A549 (cell line): ENCODE data around the gene HOXD8. TPM values are rescaled to one million over a fixed set of nuclear protein-coding genes. Genes with fewer than 3 reads are reported as not detected.
A peak's percentile ranks its signal among the peaks of the same experiment; 100 is the strongest.

ENCODE experiments used
- ATAC-seq, 2 experiments: fragments of 200-7000 bp in 1 of 2; fragments of >200 bp in 1 of 2; cut with Nextera tagmentation in 1 of 2; cut with Tn5 transposase in 1 of 2; 3 replicates each; pipeline versions ENCODE4 v1.8.0 to v1.9.1; 2018 to 2020; ENCODE audit warnings: mild to moderate bottlenecking in 1 of 2, moderate library complexity in 1 of 2
- CTCF ChIA-PET: fragments of 300-600 bp; sonication (Branson Sonifier 250); formaldehyde crosslinking; extraction: SDS; loops from one replicate; lab custom pipeline; 2021; ENCODE audit warnings: antibody characterized with exemption, inconsistent platforms; lab: Yijun Ruan, JAX
- POLR2A ChIA-PET: fragments of 350-600 bp; formaldehyde crosslinking; extraction: SDS; loops from one replicate; lab custom pipeline; 2021; ENCODE audit warnings: antibody characterized with exemption, inconsistent platforms; lab: Yijun Ruan, JAX
- DNase-seq, 2 experiments: peaks; one replicate each; pipeline versions ENCODE4 v3.0.0 to v3.0.0-alpha.2; 2011 to 2016; ENCODE audit warnings: low read depth in 1 of 2, low spot score in 1 of 2
- FAIRE-seq: peaks from 2 replicates; lab custom pipeline; 2011; peaks lifted over from hg19 to GRCh38; lab: Jason Lieb, UNC
- H3K27ac ChIP-seq, 2 experiments: fragments of >200 bp; sonication (Bioruptor Twin); formaldehyde crosslinking; 3 replicates each; pipeline ENCODE4 v1.5.1; 2016 to 2017
- H3K4me1 ChIP-seq: fragments of >200 bp; sonication (Bioruptor Twin); formaldehyde crosslinking; 3 replicates; pipeline ENCODE4 v1.6.1; 2016
- H3K4me2 ChIP-seq: fragments of >200 bp; sonication (Bioruptor Twin); formaldehyde crosslinking; 3 replicates; pipeline ENCODE4 v1.6.1; 2016
- H3K4me3 ChIP-seq: fragments of >200 bp; sonication (Bioruptor Twin); formaldehyde crosslinking; 3 replicates; pipeline ENCODE4 v1.5.1; 2016
- H3K9me3 ChIP-seq: fragments of >200 bp; sonication (Bioruptor Twin); formaldehyde crosslinking; 3 replicates; pipeline ENCODE4 v1.6.1; 2016
- BHLHE40 ChIP-seq: IDR thresholded peaks from 2 replicates; pipeline ENCODE4 v1.6.1; 2012; ENCODE audit warnings: low read depth, low read length, inconsistent platforms
- CEBPB ChIP-seq, 2 experiments: fragments of >200 bp in 1 of 2; sonication (Bioruptor Twin) in 1 of 2; formaldehyde crosslinking in 1 of 2; IDR thresholded peaks; 2 replicates each; pipeline ENCODE4 v1.6.1; 2012 to 2016
- CHD4 ChIP-seq: fragments of 200-600 bp; sonication (generic); IDR thresholded peaks from 2 replicates; pipeline ENCODE4 v1.6.1; 2016; ENCODE audit warnings: antibody characterized with exemption, mild to moderate bottlenecking, borderline replicate concordance
- EHF ChIP-seq: fragments of 250-450 bp; sonication (Bioruptor Pico); IDR thresholded peaks from 2 replicates; pipeline ENCODE4 v1.5.0; 2020; ENCODE audit warnings: mild to moderate bottlenecking
- EHMT2 ChIP-seq: fragments of 200-600 bp; sonication (generic); IDR thresholded peaks from 2 replicates; pipeline ENCODE4 v1.6.1; 2016; ENCODE audit warnings: antibody characterized with exemption, low read depth, mild to moderate bottlenecking, moderate library complexity
- EP300 ChIP-seq, 2 experiments: fragments of >200 bp; sonication (Bioruptor Twin); formaldehyde crosslinking; IDR thresholded peaks; 2 replicates in 1 of 2; 3 replicates in 1 of 2; pipeline ENCODE4 v1.6.1; 2016 to 2017
- ESRRA ChIP-seq: fragments of 150-350 bp; IDR thresholded peaks from 2 replicates; pipeline ENCODE4 v1.6.1; 2014; ENCODE audit warnings: mild to moderate bottlenecking, low read length, borderline replicate concordance
- FOXS1 ChIP-seq: fragments of 250-450 bp; sonication (Bioruptor Pico); IDR thresholded peaks from 2 replicates; pipeline ENCODE4 v1.5.0; 2020; ENCODE audit warnings: mild to moderate bottlenecking, moderate library complexity
- HOXB13 ChIP-seq: fragments of 250-450 bp; sonication (Bioruptor Pico); IDR thresholded peaks from 2 replicates; pipeline ENCODE4 v1.5.0; 2020; ENCODE audit warnings: low read depth, mild to moderate bottlenecking, moderate library complexity
- JUNB ChIP-seq: fragments of >200 bp; sonication (Bioruptor Twin); formaldehyde crosslinking; IDR thresholded peaks from 2 replicates; pipeline ENCODE4 v1.6.1; 2016
- ZC3H11A ChIP-seq: fragments of 450-650 bp; IDR thresholded peaks from 2 replicates; pipeline ENCODE4 v1.6.1; 2014; ENCODE audit warnings: antibody characterized with exemption, mild to moderate bottlenecking
- ZSCAN20 ChIP-seq: fragments of 250-450 bp; sonication (Bioruptor Pico); IDR thresholded peaks from 2 replicates; pipeline ENCODE4 v1.8.0; 2022; ENCODE audit warnings: mild to moderate bottlenecking, moderate library complexity
- WGBS: methylation state at CpG from one replicate; pipeline ENCODE4 v1.1.6; 2017; ENCODE audit errors: missing lambda C conversion rate; 5-methylcytosine and 5-hydroxymethylcytosine counted together
- polyA plus RNA-seq, 4 experiments: library from polyadenylated mRNA; depleted of rRNA in 3 of 4; stranded (reverse); fragments of >200 nt; fragmentation: RNase III in 1 of 4; extraction: RNeasy Plus Mini Kit Qiagen cat#74134 plus additional on column Dnase treatment in 1 of 4; gene quantifications; 2 replicates in 3 of 4; 3 replicates in 1 of 4; pipeline ENCODE4 v1.2.3, GENCODE V29; 2011 to 2017
- TF ChIP-seq, protein P1 (sequence below): IDR thresholded peaks from 2 replicates; pipeline ENCODE4 v1.6.1; 2012
- TF ChIP-seq, protein P2 (sequence below): fragments of 150-350 bp; IDR thresholded peaks from 2 replicates; pipeline ENCODE4 v1.6.1; 2014; ENCODE audit warnings: low read depth, mild to moderate bottlenecking, low read length
- TF ChIP-seq, protein P3 (sequence below): fragments of 250-450 bp; sonication (Bioruptor Pico); IDR thresholded peaks from 2 replicates; pipeline ENCODE4 v1.5.0; 2021; ENCODE audit warnings: mild to moderate bottlenecking, moderate library complexity, borderline replicate concordance

Gene HOXD8
- polyA plus RNA-seq, 2 of the 4 experiments (the other 2 are of a cell fraction) = 3.8 to 8.5 TPM

DNA sequence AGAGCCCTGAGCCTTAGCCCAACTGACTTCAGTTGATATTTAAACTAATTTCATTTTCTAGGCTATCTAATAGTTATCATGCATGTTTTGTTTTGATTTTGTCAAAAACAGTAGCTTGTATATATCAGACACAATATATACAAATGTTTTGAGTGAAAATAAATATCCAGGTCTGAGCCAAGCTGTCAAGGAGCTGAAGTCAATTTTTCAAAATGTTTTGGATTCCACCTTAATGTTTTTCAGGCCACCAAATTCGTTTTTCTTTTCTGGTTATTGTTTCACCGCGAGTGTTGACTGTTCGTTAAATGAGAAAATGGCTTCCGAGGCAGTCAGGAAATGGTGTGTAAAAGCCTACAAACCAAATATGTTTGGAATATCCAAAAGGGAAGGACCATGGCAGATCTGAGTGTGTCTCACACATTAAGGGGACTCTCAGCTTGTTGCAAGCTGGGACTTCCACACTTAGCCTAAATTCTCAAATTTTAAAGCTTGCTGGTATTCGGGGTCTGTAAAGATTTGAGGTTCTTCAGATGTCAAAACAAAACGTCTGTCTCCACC lies 27.1 kb upstream of the HOXD8 start:
- Histone ChIP-seq H3K27ac (no peak overlapping the region), H3K4me1 (peaks cover 29% of the 10 kb centered on the region), H3K4me3 (no peak overlapping the region)
- WGBS = 75% methylated on average over 7 of the region's 7 CpGs
- no peak for ATAC-seq
- TF ChIP-seq JUNB (no peak), CEBPB (IDR thresholded peaks at IDR 0.05) (no peak), FOXS1 (CRISPR knock-in tag) (no peak), HOXB13 (CRISPR knock-in tag) (no peak), EHF (CRISPR knock-in tag) (no peak)
- TF ChIP-seq, protein P1, sequence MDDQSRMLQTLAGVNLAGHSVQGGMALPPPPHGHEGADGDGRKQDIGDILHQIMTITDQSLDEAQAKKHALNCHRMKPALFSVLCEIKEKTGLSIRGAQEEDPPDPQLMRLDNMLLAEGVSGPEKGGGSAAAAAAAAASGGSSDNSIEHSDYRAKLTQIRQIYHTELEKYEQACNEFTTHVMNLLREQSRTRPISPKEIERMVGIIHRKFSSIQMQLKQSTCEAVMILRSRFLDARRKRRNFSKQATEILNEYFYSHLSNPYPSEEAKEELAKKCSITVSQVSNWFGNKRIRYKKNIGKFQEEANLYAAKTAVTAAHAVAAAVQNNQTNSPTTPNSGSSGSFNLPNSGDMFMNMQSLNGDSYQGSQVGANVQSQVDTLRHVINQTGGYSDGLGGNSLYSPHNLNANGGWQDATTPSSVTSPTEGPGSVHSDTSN = no peak
- TF ChIP-seq, all 56 proteins: peak for 0
- ChIA-PET POLR2A (no interaction called here), CTCF (interaction anchor here (1.3 to 2.6 kb wide), 4 partner anchors 9 to 550 kb away, joined by 3 to 17 read pairs (median 8); no protein-coding TSS in a partner anchor)
- DNase-seq (no peak), FAIRE-seq (no peak)
- Histone ChIP-seq H3K4me2 (no peak overlapping the region), H3K9me3 (no peaks in the 10 kb centered on the region)

DNA sequence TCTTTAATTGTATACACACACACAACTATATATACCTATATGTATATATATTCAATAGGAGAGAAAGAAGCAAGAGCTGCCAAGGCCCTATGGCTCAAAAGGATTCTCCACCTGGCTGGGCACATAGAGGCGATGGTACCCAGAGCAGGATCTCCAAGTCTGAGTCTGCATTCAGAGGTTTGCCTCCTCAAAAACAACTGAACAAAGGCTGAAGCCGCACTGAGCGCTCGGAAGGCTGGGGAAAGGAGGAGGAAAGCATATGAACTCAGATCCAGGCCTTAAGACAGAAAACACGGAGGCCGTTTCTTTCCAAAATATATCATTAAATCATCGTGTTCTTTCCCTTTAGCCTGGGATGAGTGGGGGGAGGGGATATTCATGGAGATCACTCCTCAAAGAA lies 26.3 kb upstream of the HOXD8 start:
- no peak for TF ChIP-seq ZSCAN20
- TF ChIP-seq, protein P2, sequence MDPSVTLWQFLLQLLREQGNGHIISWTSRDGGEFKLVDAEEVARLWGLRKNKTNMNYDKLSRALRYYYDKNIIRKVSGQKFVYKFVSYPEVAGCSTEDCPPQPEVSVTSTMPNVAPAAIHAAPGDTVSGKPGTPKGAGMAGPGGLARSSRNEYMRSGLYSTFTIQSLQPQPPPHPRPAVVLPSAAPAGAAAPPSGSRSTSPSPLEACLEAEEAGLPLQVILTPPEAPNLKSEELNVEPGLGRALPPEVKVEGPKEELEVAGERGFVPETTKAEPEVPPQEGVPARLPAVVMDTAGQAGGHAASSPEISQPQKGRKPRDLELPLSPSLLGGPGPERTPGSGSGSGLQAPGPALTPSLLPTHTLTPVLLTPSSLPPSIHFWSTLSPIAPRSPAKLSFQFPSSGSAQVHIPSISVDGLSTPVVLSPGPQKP = no peak
- TF ChIP-seq BHLHE40 = no peak
- TF ChIP-seq EHMT2 = no peak
- TF ChIP-seq ESRRA = no peak
- TF ChIP-seq, protein P3, sequence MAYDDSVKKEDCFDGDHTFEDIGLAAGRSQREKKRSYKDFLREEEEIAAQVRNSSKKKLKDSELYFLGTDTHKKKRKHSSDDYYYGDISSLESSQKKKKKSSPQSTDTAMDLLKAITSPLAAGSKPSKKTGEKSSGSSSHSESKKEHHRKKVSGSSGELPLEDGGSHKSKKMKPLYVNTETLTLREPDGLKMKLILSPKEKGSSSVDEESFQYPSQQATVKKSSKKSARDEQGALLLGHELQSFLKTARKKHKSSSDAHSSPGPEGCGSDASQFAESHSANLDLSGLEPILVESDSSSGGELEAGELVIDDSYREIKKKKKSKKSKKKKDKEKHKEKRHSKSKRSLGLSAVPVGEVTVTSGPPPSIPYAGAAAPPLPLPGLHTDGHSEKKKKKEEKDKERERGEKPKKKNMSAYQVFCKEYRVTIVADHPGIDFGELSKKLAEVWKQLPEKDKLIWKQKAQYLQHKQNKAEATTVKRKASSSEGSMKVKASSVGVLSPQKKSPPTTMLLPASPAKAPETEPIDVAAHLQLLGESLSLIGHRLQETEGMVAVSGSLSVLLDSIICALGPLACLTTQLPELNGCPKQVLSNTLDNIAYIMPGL (CRISPR knock-in tag) = no peak
- no peak for TF ChIP-seq CHD4
- no peak for FAIRE-seq

DNA sequence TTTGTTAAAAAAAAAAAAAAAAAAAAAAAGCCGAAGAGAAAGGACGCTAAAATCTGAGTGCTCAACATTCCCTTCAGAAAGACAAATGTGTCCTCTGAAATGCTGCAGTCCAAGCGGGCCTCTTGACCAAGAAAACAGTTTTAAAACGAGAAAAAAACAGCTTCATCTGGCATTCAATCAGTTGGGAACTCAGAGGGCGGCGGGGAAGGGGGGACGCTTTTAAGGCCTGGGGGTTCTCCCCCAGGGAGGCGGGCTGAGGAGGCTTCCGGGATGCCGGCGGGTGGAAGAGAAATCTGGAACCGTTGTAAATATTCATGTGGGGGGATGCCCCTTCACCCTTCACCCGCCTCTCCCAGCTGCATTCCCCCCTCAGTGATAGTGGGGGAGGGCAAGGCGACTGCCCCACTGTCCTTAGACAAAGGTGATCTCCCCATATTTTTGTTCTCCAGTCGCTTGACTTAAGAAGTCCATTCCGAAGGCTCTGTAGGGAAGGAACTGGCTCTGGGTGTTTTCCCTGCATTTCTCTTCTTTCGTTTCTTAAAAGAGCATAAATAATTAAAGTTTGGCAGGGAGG lies 25.7 kb upstream of the HOXD8 start:
- WGBS = 62% methylated on average over 17 of the region's 17 CpGs
- peaks cover 30% of the 10 kb centered on the region for H3K4me1 ChIP-seq
- TF ChIP-seq EP300 (IDR thresholded peaks at IDR 0.05) (0 out of 5 replicates have a peak, but pooled peaks of 1 of the 2 experiments have one; percentile 27), ZC3H11A (no peak)
- peak overlapping the region; percentile 97 for H3K4me2 ChIP-seq
- CTCF ChIA-PET = interaction anchor here (0.8 to 2.3 kb wide), 12 partner anchors 8 to 736 kb away, joined by 3 to 9 read pairs (median 4); partner anchors contain the start of gene HOXD13
- H3K4me3 ChIP-seq = peak overlapping the region; percentile 56
- FAIRE-seq (no peak), ATAC-seq (no peak; a peak in 1 of 6 replicates), DNase-seq (no peak)
- POLR2A ChIA-PET = interaction anchor here (0.6 to 1.2 kb wide), 4 partner anchors 102 to 1161 kb away, joined by 3 to 5 read pairs (median 3); partner anchors contain the start of genes LNPK, MTX2 and NFE2L2
- H3K27ac ChIP-seq = peak overlapping the region; percentile 21 to 90; a peak in 4 of 6 replicates
- H3K9me3 ChIP-seq = no peaks in the 10 kb centered on the region

More for the DNA sequence above, 26.3 kb upstream of the HOXD8 start:
- no peak for ATAC-seq
- H3K4me1 ChIP-seq = peaks cover 30% of the 10 kb centered on the region
- no peaks in the 10 kb centered on the region for H3K9me3 ChIP-seq
- ChIA-PET CTCF (interaction anchor here (1.1 to 2.6 kb wide), 6 partner anchors 8 to 736 kb away, joined by 4 to 17 read pairs (median 8); partner anchors contain the start of gene HOXD13), POLR2A (no interaction called here)
- 91% methylated on average over 7 of the region's 7 CpGs for WGBS
- H3K4me2 ChIP-seq = no peak overlapping the region
- no peak for DNase-seq
- no peak overlapping the region for H3K4me3 ChIP-seq
- H3K27ac ChIP-seq = no peak overlapping the region
